Liver (tissue), 9 donors: ENCODE data around the gene COL4A1. TPM values are rescaled to one million over a fixed set of nuclear protein-coding genes. Genes with fewer than 3 reads are reported as not detected.

Experiments used
- DNase-seq: peaks from one replicate; pipeline ENCODE4 v3.0.0-alpha.2; 2017; ENCODE audit warnings: low spot score
- H3K27ac ChIP-seq, 2 donors: one replicate each; pipeline ENCODE4 v1.7.0; 2013; ENCODE audit warnings: inconsistent platforms in 2 of 2, low read length in 2 of 2, control low read depth in 1 of 2, low read depth in 1 of 2, mild to moderate bottlenecking in 1 of 2
- H3K27me3 ChIP-seq, 4 donors: one replicate each; pipeline versions ENCODE4 v1.6.1 to v1.7.0; 2013; ENCODE audit warnings: low read length in 3 of 4, inconsistent platforms in 1 of 4, mild to moderate bottlenecking in 1 of 4, moderate library complexity in 1 of 4; ENCODE audit not compliant: control insufficient read depth in 4 of 4, insufficient read depth in 4 of 4
- H3K36me3 ChIP-seq, 4 donors: one replicate each; pipeline versions ENCODE4 v1.6.1 to v1.7.0; 2013; ENCODE audit warnings: low read length in 3 of 4, mild to moderate bottlenecking in 3 of 4, low read depth in 1 of 4, moderate library complexity in 1 of 4; ENCODE audit not compliant: control insufficient read depth in 4 of 4, insufficient read depth in 3 of 4
- H3K4me1 ChIP-seq, 4 donors: one replicate each; pipeline versions ENCODE4 v1.6.1 to v1.7.0; 2013; ENCODE audit warnings: low read length in 3 of 4, mild to moderate bottlenecking in 3 of 4, moderate library complexity in 1 of 4; ENCODE audit not compliant: control insufficient read depth in 4 of 4, insufficient read depth in 4 of 4
- H3K4me3 ChIP-seq, 3 donors: one replicate each; pipeline versions ENCODE4 v1.6.1 to v1.7.0; 2013; ENCODE audit warnings: low read length in 3 of 3, control low read depth in 1 of 3, low read depth in 1 of 3, mild to moderate bottlenecking in 1 of 3
- H3K9ac ChIP-seq, 2 donors: one replicate each; pipeline ENCODE4 v1.7.0; 2013; ENCODE audit warnings: low read length in 2 of 2, mild to moderate bottlenecking in 2 of 2, moderate library complexity in 2 of 2, control low read depth in 1 of 2, low read depth in 1 of 2
- H3K9me3 ChIP-seq, 4 donors: one replicate each; pipeline versions ENCODE4 v1.6.1 to v1.7.0; 2013; ENCODE audit warnings: low read length in 3 of 4; ENCODE audit not compliant: control insufficient read depth in 4 of 4
- EGR1 ChIP-seq, 2 donors: IDR thresholded peaks; 2 replicates each; pipeline ENCODE4 v1.6.1; 2016 to 2018; ENCODE audit warnings: antibody characterized with exemption in 2 of 2, low read depth in 2 of 2
- FOXA2 ChIP-seq: IDR thresholded peaks from 2 replicates; pipeline ENCODE4 v1.6.1; 2016; ENCODE audit warnings: antibody characterized with exemption
- GABPA ChIP-seq, 2 donors: IDR thresholded peaks in 1 of 2; conservative IDR thresholded peaks in 1 of 2; 2 replicates each; pipeline ENCODE4 v1.6.1; 2016; ENCODE audit warnings: antibody characterized with exemption in 2 of 2, mild to moderate bottlenecking in 1 of 2, moderate library complexity in 1 of 2
- HNF4A ChIP-seq, 2 donors: conservative IDR thresholded peaks; 2 replicates each; pipeline ENCODE4 v1.6.1; 2016; ENCODE audit warnings: antibody characterized with exemption in 2 of 2, mild to moderate bottlenecking in 2 of 2
- HNF4G ChIP-seq: IDR thresholded peaks from 2 replicates; pipeline ENCODE4 v1.6.1; 2016; ENCODE audit warnings: antibody characterized with exemption
- JUND ChIP-seq, 2 donors: IDR thresholded peaks; 2 replicates each; pipeline ENCODE4 v1.6.1; 2016; ENCODE audit warnings: antibody characterized with exemption in 2 of 2
- NR2F2 ChIP-seq: IDR thresholded peaks from 2 replicates; pipeline ENCODE4 v1.6.1; 2016; ENCODE audit warnings: antibody characterized with exemption
- RXRA ChIP-seq, 2 donors: IDR thresholded peaks; 2 replicates each; pipeline ENCODE4 v1.6.1; 2017 to 2018; ENCODE audit warnings: antibody characterized with exemption in 2 of 2, mild to moderate bottlenecking in 1 of 2
- TAF1 ChIP-seq: conservative IDR thresholded peaks from 2 replicates; pipeline ENCODE4 v1.6.1; 2016; ENCODE audit warnings: antibody characterized with exemption, mild to moderate bottlenecking
- YY1 ChIP-seq: IDR thresholded peaks from 2 replicates; pipeline ENCODE4 v1.6.1; 2016; ENCODE audit warnings: antibody characterized with exemption, mild to moderate bottlenecking
- ZBTB33 ChIP-seq: IDR thresholded peaks from 2 replicates; pipeline ENCODE4 v1.6.1; 2016; ENCODE audit warnings: antibody characterized with exemption
- WGBS: extraction: QIAGEN DNeasy Blood & Tissue Kit; methylation state at CpG from one replicate; pipeline ENCODE4 v1.1.7; 2013; 5-methylcytosine and 5-hydroxymethylcytosine counted together
- polyA plus RNA-seq, 2 donors: library from polyadenylated mRNA; stranded (reverse) in 1 of 2; unstranded in 1 of 2; fragments of 200-250 nt in 1 of 2; fragments of >200 nt in 1 of 2; fragmentation: Nextera tagmentation in 1 of 2; extraction: Ambion mirVana in 1 of 2; gene quantifications; one replicate each; pipeline versions ENCODE4 v1.2.1 to v1.2.3, GENCODE V29; 2013 to 2015
- total RNA-seq, 2 donors: library from RNA; depleted of rRNA; stranded (reverse); fragments of >200 nt; gene quantifications; one replicate each; pipeline ENCODE4 v1.2.3, GENCODE V29; 2014
- TF ChIP-seq, protein P1 (sequence below): IDR thresholded peaks from 2 replicates; pipeline ENCODE4 v1.6.1; 2016; ENCODE audit warnings: antibody characterized with exemption
- TF ChIP-seq, protein P2 (sequence below): fragments of 150-350 bp; IDR thresholded peaks from 2 replicates; pipeline ENCODE4 v1.5.1; 2017; ENCODE audit warnings: improper control_type of control experiment, low read depth, low read length; ENCODE audit not compliant: missing input control
- donor health status: healthy.
- donor health status: healthy.
- donor health status: healthy.
- donor health status: healthy.
- donor health status: healthy.

The COL4A1 gene
- total and polyA plus RNA-seq, 4 donors, result 5.0 to 68.5 (median 37.9) TPM

- Histone ChIP-seq H3K27me3 (no peaks in the 10 kb centered on the region), H3K9me3 (no peaks in the 10 kb centered on the region), H3K4me3 (no peak overlapping the region), H3K36me3 (peaks cover 0 to 3% (median 0%) of the 10 kb centered on the region in 4 donors), H3K27ac (no peak overlapping the region), H3K9ac (no peak overlapping the region), H3K4me1 (peaks cover 0 to 2% (median 0%) of the 10 kb centered on the region in 4 donors)
- no peak for TF ChIP-seq TAF1
- no peak for TF ChIP-seq RXRA (IDR thresholded peaks at IDR 0.05)
- TF ChIP-seq ZBTB33, result no peak
- no peak for TF ChIP-seq HNF4A (conservative IDR thresholded peaks at IDR 0.05)
- no peak for TF ChIP-seq FOXA2
- no peak for TF ChIP-seq NR2F2
- 80% methylated on average over 7 of the region's 7 CpGs for WGBS
- DNase-seq, result no peak
These were observed 123.0 kb downstream of the COL4A1 start for GRCh38 chr13:110183910-110184309.

GRCh38 chr13:110182461-110182860 lies 124.5 kb downstream of the COL4A1 start:
- Histone ChIP-seq H3K27me3 (no peaks in the 10 kb centered on the region), H3K36me3 (peaks cover 0 to 3% (median 0%) of the 10 kb centered on the region in 4 donors), H3K27ac (no peak overlapping the region), H3K9me3 (no peaks in the 10 kb centered on the region), H3K4me3 (no peak overlapping the region), H3K9ac (no peak overlapping the region), H3K4me1 (no peaks in the 10 kb centered on the region)
- no peak for DNase-seq
- 86% methylated on average over 9 of the region's 9 CpGs for WGBS
- TF ChIP-seq RXRA (IDR thresholded peaks at IDR 0.05), result no peak
- no peak for TF ChIP-seq JUND (IDR thresholded peaks at IDR 0.05)
- TF ChIP-seq TAF1, result no peak
- TF ChIP-seq YY1, result no peak
- TF ChIP-seq HNF4G, result no peak
- TF ChIP-seq, protein P1, sequence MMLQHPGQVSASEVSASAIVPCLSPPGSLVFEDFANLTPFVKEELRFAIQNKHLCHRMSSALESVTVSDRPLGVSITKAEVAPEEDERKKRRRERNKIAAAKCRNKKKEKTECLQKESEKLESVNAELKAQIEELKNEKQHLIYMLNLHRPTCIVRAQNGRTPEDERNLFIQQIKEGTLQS, result no peak
- no peak for TF ChIP-seq GABPA (IDR thresholded peaks at IDR 0.05 in 1 of 2, conservative IDR thresholded peaks at IDR 0.05 in 1 of 2)

DNA sequence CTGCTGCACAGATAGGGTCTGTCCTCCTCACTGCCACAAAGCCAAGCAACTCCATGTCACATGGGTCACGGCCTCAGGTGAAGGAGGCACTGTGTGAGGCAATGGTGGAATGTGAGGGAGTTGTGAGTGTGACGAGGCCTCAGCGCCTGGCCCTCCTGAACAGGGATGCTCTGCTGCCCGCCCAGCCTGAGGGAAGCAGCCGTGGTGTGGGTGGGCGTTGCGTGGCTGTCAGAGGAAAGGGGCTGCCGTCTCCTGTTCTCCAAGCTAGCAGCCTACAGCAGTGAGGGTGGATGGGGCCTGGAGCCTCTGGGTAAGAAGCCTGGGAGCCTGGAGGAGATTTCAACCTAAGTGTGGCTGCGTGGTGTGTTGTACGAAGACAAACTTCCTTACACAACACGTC lies 125.0 kb downstream of the COL4A1 start:
- WGBS, result 88% methylated on average over 11 of the region's 11 CpGs
- H3K27me3 ChIP-seq, result no peaks in the 10 kb centered on the region
- no peak overlapping the region for H3K4me3 ChIP-seq
- TF ChIP-seq ZBTB33 (no peak), FOXA2 (no peak), EGR1 (IDR thresholded peaks at IDR 0.05; ENCODE audit: low read depth in 2 of 2) (no peak), GABPA (IDR thresholded peaks at IDR 0.05 in 1 of 2, conservative IDR thresholded peaks at IDR 0.05 in 1 of 2) (no peak), JUND (IDR thresholded peaks at IDR 0.05) (no peak), HNF4A (conservative IDR thresholded peaks at IDR 0.05) (no peak)
- TF ChIP-seq, protein P2, sequence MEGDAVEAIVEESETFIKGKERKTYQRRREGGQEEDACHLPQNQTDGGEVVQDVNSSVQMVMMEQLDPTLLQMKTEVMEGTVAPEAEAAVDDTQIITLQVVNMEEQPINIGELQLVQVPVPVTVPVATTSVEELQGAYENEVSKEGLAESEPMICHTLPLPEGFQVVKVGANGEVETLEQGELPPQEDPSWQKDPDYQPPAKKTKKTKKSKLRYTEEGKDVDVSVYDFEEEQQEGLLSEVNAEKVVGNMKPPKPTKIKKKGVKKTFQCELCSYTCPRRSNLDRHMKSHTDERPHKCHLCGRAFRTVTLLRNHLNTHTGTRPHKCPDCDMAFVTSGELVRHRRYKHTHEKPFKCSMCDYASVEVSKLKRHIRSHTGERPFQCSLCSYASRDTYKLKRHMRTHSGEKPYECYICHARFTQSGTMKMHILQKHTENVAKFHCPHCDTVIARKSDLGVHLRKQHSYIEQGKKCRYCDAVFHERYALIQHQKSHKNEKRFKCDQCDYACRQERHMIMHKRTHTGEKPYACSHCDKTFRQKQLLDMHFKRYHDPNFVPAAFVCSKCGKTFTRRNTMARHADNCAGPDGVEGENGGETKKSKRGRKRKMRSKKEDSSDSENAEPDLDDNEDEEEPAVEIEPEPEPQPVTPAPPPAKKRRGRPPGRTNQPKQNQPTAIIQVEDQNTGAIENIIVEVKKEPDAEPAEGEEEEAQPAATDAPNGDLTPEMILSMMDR, result no peak
- peaks cover 0 to 3% (median 0%) of the 10 kb centered on the region in 4 donors for H3K36me3 ChIP-seq
- H3K4me1 ChIP-seq, result no peaks in the 10 kb centered on the region
- H3K9me3 ChIP-seq, result no peaks in the 10 kb centered on the region
- no peak overlapping the region for H3K9ac ChIP-seq
- no peak overlapping the region for H3K27ac ChIP-seq
- no peak for DNase-seq
